GM20431 (cell line): ENCODE measurements around the gene MRPL4.
"Not testable (repeated sequence)": the region's sequence is repeated elsewhere in the genome, so short reads cannot be mapped to it uniquely, and the experiment has no call there.

Experiments
- in situ Hi-C: fragments of 300-500 bp; cut with MseI, MboI; formaldehyde crosslinking; loops from one replicate; pipeline ENCODE4 v1.15.0; 2020; ENCODE audit warnings: low sequenced_read_pairs; ENCODE audit not compliant: unreplicated experiment

MRPL4 gene

GRCh38 chr19:10228920-10229319, 23.1 kb upstream of the MRPL4 start:
- in situ Hi-C loops: no loop called here

- in situ Hi-C loops: no loop called here
These were observed 21.7 kb upstream of the MRPL4 start for GRCh38 chr19:10230173-10230860.

GRCh38 chr19:10230861-10231611, 21.0 kb upstream of the MRPL4 start, which contains the start of gene S1PR2:
Gene S1PR2 (minus strand): TSS chr19:10231331. CDS start chr19:10224905, 6,426 bp downstream.
- in situ Hi-C loops: no loop called here

GRCh38 chr19:10231612-10232228, 20.3 kb upstream of the MRPL4 start:
- in situ Hi-C loops: no loop called here

- in situ Hi-C loops: no loop called here
These were observed 18.1 kb upstream of the MRPL4 start for GRCh38 chr19:10233946-10234345.

GRCh38 chr19:10235003-10235402, 17.0 kb upstream of the MRPL4 start:
- in situ Hi-C loops: no loop called here

- in situ Hi-C loops: not testable (repeated sequence)
These were observed 16.6 kb upstream of the MRPL4 start for GRCh38 chr19:10235409-10235808.

GRCh38 chr19:10237702-10238101, 14.3 kb upstream of the MRPL4 start:
- in situ Hi-C loops: no loop called here

- in situ Hi-C loops: no loop called here
These were observed 13.7 kb upstream of the MRPL4 start for GRCh38 chr19:10238172-10238783.

- in situ Hi-C loops: not testable (repeated sequence)
These were observed 10.1 kb upstream of the MRPL4 start for GRCh38 chr19:10241826-10242449.

GRCh38 chr19:10243606-10244005, 8.4 kb upstream of the MRPL4 start:
- in situ Hi-C loops: no loop called here

GRCh38 chr19:10245189-10245939, 6.7 kb upstream of the MRPL4 start:
- in situ Hi-C loops: no loop called here

- in situ Hi-C loops: no loop called here
These were observed 5.5 kb upstream of the MRPL4 start for GRCh38 chr19:10246511-10246910.

GRCh38 chr19:10252707-10253106, 693 bp downstream of the MRPL4 start:
- in situ Hi-C loops: no loop called here

GRCh38 chr19:10254244-10254643, 2.2 kb downstream of the MRPL4 start:
- in situ Hi-C loops: no loop called here

- in situ Hi-C loops: no loop called here
These were observed 3.3 kb downstream of the MRPL4 start for GRCh38 chr19:10255358-10255757.

- in situ Hi-C loops: no loop called here
These were observed 4.5 kb downstream of the MRPL4 start for GRCh38 chr19:10256551-10256950.

GRCh38 chr19:10256970-10257615, 5.1 kb downstream of the MRPL4 start:
- in situ Hi-C loops: no loop called here

GRCh38 chr19:10258080-10258710, 6.2 kb downstream of the MRPL4 start:
- in situ Hi-C loops: no loop called here
